ENCODE measurements around the gene GRIA4.

Gene GRIA4

DNA sequence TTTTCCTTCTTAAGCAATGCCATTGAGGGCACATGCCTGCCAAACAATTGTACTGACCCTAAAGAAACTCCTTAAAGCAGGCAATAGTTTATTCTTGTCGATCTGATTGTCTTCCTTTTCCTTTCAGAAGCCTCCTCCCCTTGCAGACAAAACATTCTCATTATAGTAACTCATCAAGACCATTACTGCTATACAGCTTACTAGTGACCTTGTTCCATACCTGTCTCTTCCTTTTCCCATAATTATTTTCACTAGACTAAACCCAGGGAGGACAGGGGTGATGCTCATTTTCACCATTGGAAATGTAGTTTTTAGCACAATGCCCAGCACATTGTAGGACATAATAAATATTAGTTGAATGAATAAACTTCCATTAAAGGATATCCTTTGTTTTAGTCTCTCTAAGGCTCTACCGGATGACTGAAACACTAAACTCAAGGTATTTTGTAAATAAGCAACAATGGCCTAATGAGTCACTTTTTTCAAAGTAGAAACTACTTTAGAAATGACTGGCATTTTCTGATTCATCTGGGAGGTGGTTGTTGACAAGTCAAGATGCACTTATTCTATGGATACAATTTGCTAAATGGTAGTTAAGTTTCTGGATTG lies 421.4 kb downstream of the GRIA4 start:
- POLR2A ChIA-PET: interaction anchor here (0.6 kb wide), 1 partner anchor 8 kb away, joined by 18 read pairs; no protein-coding TSS in a partner anchor
- H3K4me1 ChIP-seq (ENCODE audit: control insufficient read depth, insufficient read depth, low read length): no peaks in the 10 kb centered on the region
- no peak overlapping the region for H3K27ac ChIP-seq (ENCODE audit: extremely low read depth, low read depth, low read length)
- no peaks in the 10 kb centered on the region for H3K36me3 ChIP-seq (ENCODE audit: control insufficient read depth in 2 of 2, insufficient read depth in 1 of 2, low read length in 2 of 2)
- no peaks in the 10 kb centered on the region for H3K9me3 ChIP-seq (ENCODE audit: control insufficient read depth, insufficient read depth, low read depth, low read length)
- no peak for TF ChIP-seq TRIM28 (IDR thresholded peaks at IDR 0.05; ENCODE audit: borderline replicate concordance, low read length)
- TF ChIP-seq, protein P1, sequence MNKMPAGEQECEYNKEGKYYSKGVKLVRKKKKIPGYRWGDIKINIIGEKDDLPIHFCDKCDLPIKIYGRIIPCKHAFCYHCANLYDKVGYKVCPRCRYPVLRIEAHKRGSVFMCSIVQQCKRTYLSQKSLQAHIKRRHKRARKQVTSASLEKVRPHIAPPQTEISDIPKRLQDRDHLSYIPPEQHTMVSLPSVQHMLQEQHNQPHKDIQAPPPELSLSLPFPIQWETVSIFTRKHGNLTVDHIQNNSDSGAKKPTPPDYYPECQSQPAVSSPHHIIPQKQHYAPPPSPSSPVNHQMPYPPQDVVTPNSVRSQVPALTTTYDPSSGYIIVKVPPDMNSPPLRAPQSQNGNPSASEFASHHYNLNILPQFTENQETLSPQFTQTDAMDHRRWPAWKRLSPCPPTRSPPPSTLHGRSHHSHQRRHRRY (tag by site-specific recombination; IDR thresholded peaks at IDR 0.05): no peak
- no peak for TF ChIP-seq ZNF19 (tag by site-specific recombination; IDR thresholded peaks at IDR 0.05; ENCODE audit: low read depth)
- no peak for TF ChIP-seq ZNF629 (tag by site-specific recombination; IDR thresholded peaks at IDR 0.05)
- no peak for TF ChIP-seq MYNN (tag by site-specific recombination; IDR thresholded peaks at IDR 0.05; ENCODE audit: borderline replicate concordance)
- no peak for TF ChIP-seq ZNF837 (tag by site-specific recombination; IDR thresholded peaks at IDR 0.05)
- TF ChIP-seq, protein P2, sequence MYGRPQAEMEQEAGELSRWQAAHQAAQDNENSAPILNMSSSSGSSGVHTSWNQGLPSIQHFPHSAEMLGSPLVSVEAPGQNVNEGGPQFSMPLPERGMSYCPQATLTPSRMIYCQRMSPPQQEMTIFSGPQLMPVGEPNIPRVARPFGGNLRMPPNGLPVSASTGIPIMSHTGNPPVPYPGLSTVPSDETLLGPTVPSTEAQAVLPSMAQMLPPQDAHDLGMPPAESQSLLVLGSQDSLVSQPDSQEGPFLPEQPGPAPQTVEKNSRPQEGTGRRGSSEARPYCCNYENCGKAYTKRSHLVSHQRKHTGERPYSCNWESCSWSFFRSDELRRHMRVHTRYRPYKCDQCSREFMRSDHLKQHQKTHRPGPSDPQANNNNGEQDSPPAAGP (tag by site-specific recombination; IDR thresholded peaks at IDR 0.05): no peak
- no peak for TF ChIP-seq ZNF610 (tag by site-specific recombination; IDR thresholded peaks at IDR 0.05; ENCODE audit: borderline replicate concordance)
- TF ChIP-seq ZNF184 (tag by site-specific recombination; IDR thresholded peaks at IDR 0.05): no peak
- no peak for TF ChIP-seq ZNF473 (tag by site-specific recombination; IDR thresholded peaks at IDR 0.05)
- no peak for TF ChIP-seq TCF7L2 (IDR thresholded peaks at IDR 0.05; ENCODE audit: borderline replicate concordance, low read depth, low read length)
- TF ChIP-seq ZSCAN23 (tag by site-specific recombination; IDR thresholded peaks at IDR 0.05): no peak
- no peak for TF ChIP-seq ZNF416 (tag by site-specific recombination; IDR thresholded peaks at IDR 0.05)
- TF ChIP-seq, protein P3, sequence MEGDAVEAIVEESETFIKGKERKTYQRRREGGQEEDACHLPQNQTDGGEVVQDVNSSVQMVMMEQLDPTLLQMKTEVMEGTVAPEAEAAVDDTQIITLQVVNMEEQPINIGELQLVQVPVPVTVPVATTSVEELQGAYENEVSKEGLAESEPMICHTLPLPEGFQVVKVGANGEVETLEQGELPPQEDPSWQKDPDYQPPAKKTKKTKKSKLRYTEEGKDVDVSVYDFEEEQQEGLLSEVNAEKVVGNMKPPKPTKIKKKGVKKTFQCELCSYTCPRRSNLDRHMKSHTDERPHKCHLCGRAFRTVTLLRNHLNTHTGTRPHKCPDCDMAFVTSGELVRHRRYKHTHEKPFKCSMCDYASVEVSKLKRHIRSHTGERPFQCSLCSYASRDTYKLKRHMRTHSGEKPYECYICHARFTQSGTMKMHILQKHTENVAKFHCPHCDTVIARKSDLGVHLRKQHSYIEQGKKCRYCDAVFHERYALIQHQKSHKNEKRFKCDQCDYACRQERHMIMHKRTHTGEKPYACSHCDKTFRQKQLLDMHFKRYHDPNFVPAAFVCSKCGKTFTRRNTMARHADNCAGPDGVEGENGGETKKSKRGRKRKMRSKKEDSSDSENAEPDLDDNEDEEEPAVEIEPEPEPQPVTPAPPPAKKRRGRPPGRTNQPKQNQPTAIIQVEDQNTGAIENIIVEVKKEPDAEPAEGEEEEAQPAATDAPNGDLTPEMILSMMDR (tag by site-specific recombination; IDR thresholded peaks at IDR 0.05): no peak
- TF ChIP-seq ZSCAN16 (tag by site-specific recombination; IDR thresholded peaks at IDR 0.05): no peak
- TF ChIP-seq ZNF404 (tag by site-specific recombination; IDR thresholded peaks at IDR 0.05): no peak
- no peak for TF ChIP-seq ZNF660 (tag by site-specific recombination; IDR thresholded peaks at IDR 0.05)
- no peak for TF ChIP-seq ZNF701 (tag by site-specific recombination; IDR thresholded peaks at IDR 0.05)
- CTCF ChIA-PET: interaction anchor here (0.8 kb wide), 1 partner anchor 123 kb away, joined by 4 read pairs; no protein-coding TSS in a partner anchor
- H3K4me3 ChIP-seq (ENCODE audit: low read depth, low read length): no peak overlapping the region

Data from HEK293 (cell line).